Lower leg skin (tissue), 4 donors: ENCODE results near the gene GRB10. TPM values are rescaled to one million over a fixed set of nuclear protein-coding genes. Genes with fewer than 3 reads are reported as not detected.

Source experiments
- DNase-seq, 2 donors: peaks; one replicate each; pipeline ENCODE4 v3.0.0-alpha.2; 2019; ENCODE audit warnings: low spot score in 2 of 2
- H3K4me3 ChIP-seq: fragments of 200-600 bp; sonication (generic); 2 replicates; pipeline ENCODE4 v1.5.1; 2017; ENCODE audit warnings: mild to moderate bottlenecking, low read depth; ENCODE audit not compliant: poor library complexity, severe bottlenecking
- CTCF ChIP-seq, 3 donors: fragments of 450-650 bp; IDR thresholded peaks; one replicate each; pipeline ENCODE4 v1.5.1; 2016; ENCODE audit warnings: antibody characterized with exemption in 3 of 3, mild to moderate bottlenecking in 3 of 3, moderate library complexity in 2 of 3
- POLR2A ChIP-seq, 2 donors: fragments of 450-650 bp; IDR thresholded peaks; one replicate each; pipeline ENCODE4 v1.6.1; 2016 to 2017; ENCODE audit warnings: antibody characterized with exemption in 2 of 2, mild to moderate bottlenecking in 1 of 2, moderate library complexity in 1 of 2
- WGBS, 2 donors: methylation state at CpG; one replicate each; pipeline ENCODE4 v1.1.5; 2018; 5-methylcytosine and 5-hydroxymethylcytosine counted together
- intact Hi-C: fragments of 100-400 bp; cut with DNase I; formaldehyde crosslinking; loops from one replicate; pipeline ENCODE4 v1.15.0; 2023; ENCODE audit warnings: low total_unique reads
- total RNA-seq, 4 donors: library from RNA; depleted of rRNA; stranded (reverse); fragments of >200 nt; gene quantifications; one replicate each; pipeline ENCODE4 v1.1.0, GENCODE V29; 2016

GRB10 gene
- total RNA-seq, 4 donors from 2014 or later, result 6.6 to 25.7 (median 15.2) TPM

- WGBS, 2 donors, result 97% methylated on average over 9 of the region's 9 CpGs
- DNase-seq, result peak in 1 of 2 donors; percentile 32
- TF ChIP-seq CTCF (IDR thresholded peaks at IDR 0.05), result no peak
- TF ChIP-seq POLR2A (IDR thresholded peaks at IDR 0.05), result no peak
- H3K4me3 ChIP-seq, result no peak overlapping the region
- intact Hi-C loops, result no loop called here
These were observed 130.1 kb downstream of the GRB10 start for GRCh38 chr7:50652400-50653125.

GRCh38 chr7:50651271-50651989, 131.3 kb downstream of the GRB10 start:
- intact Hi-C loops, result no loop called here
- 94 to 97% methylated on average over 9 of the region's 9 CpGs for WGBS, 2 donors
- H3K4me3 ChIP-seq, result no peak overlapping the region
- peak in 1 of 2 donors; percentile 46 for DNase-seq
- TF ChIP-seq POLR2A (IDR thresholded peaks at IDR 0.05), result no peak
- TF ChIP-seq CTCF (IDR thresholded peaks at IDR 0.05), result no peak

GRCh38 chr7:50650057-50650664, 132.5 kb downstream of the GRB10 start:
- intact Hi-C loops, result no loop called here
- TF ChIP-seq POLR2A (IDR thresholded peaks at IDR 0.05), result no peak
- no peak for TF ChIP-seq CTCF (IDR thresholded peaks at IDR 0.05)
- DNase-seq, result peak; percentile 6 to 69
- no peak overlapping the region for H3K4me3 ChIP-seq
- 90 to 91% methylated on average over 6 of the region's 6 CpGs for WGBS, 2 donors

- TF ChIP-seq CTCF (IDR thresholded peaks at IDR 0.05) (no peak), POLR2A (IDR thresholded peaks at IDR 0.05) (no peak)
- WGBS, 2 donors, result 95 to 98% methylated on average over 7 of the region's 7 CpGs
- intact Hi-C loops, result no loop called here
- H3K4me3 ChIP-seq, result no peak overlapping the region
- peak; percentile 6 to 67 for DNase-seq
These were observed 133.3 kb downstream of the GRB10 start for GRCh38 chr7:50649259-50649885.

GRCh38 chr7:50648570-50649169, 134.0 kb downstream of the GRB10 start:
- 92 to 94% methylated on average over 8 of the region's 8 CpGs for WGBS, 2 donors
- intact Hi-C loops, result no loop called here
- TF ChIP-seq CTCF (IDR thresholded peaks at IDR 0.05) (no peak), POLR2A (IDR thresholded peaks at IDR 0.05) (no peak)
- no peak overlapping the region for H3K4me3 ChIP-seq
- peak; percentile 8 to 39 for DNase-seq
